HG02759 (cell line): ENCODE measurements around the gene CYP46A1.
"Not testable (repeated sequence)": the region's sequence is repeated elsewhere in the genome, so short reads cannot be mapped to it uniquely, and the experiment has no call there.

Experiments
- ATAC-seq: cut with Tn5 transposase; IDR thresholded peaks from one replicate; pipeline ENCODE4 v1.9.1; 2021; ENCODE audit warnings: mild to moderate bottlenecking, moderate library complexity; ENCODE audit not compliant: unreplicated experiment

CYP46A1 gene

GRCh38 chr14:99656171-99656570, 27.9 kb upstream of the CYP46A1 start:
- ATAC-seq: no peak

- ATAC-seq: no peak
These were observed 26.4 kb upstream of the CYP46A1 start for GRCh38 chr14:99657645-99658155.

GRCh38 chr14:99658218-99658845, 25.8 kb upstream of the CYP46A1 start:
- ATAC-seq: no peak

- no peak for ATAC-seq
These were observed 24.8 kb upstream of the CYP46A1 start for GRCh38 chr14:99659333-99659741.

GRCh38 chr14:99660006-99660566, 24.0 kb upstream of the CYP46A1 start:
- ATAC-seq: no peak

- no peak for ATAC-seq
These were observed 23.3 kb upstream of the CYP46A1 start for GRCh38 chr14:99660794-99661193.

- ATAC-seq: not testable (repeated sequence)
These were observed 22.9 kb upstream of the CYP46A1 start for GRCh38 chr14:99661206-99661605.

GRCh38 chr14:99662846-99663245, 21.3 kb upstream of the CYP46A1 start:
- no peak for ATAC-seq

- no peak for ATAC-seq
These were observed 20.6 kb upstream of the CYP46A1 start for GRCh38 chr14:99663386-99664057.

- no peak for ATAC-seq
These were observed 19.8 kb upstream of the CYP46A1 start for GRCh38 chr14:99664058-99664936.

GRCh38 chr14:99664937-99665273, 19.2 kb upstream of the CYP46A1 start:
- ATAC-seq: peak; percentile 72

GRCh38 chr14:99666533-99666932, 17.6 kb upstream of the CYP46A1 start:
- no peak for ATAC-seq

GRCh38 chr14:99667045-99667444, 17.1 kb upstream of the CYP46A1 start:
- ATAC-seq: no peak

GRCh38 chr14:99667821-99668220, 16.3 kb upstream of the CYP46A1 start:
- ATAC-seq: no peak

GRCh38 chr14:99668307-99669295, 15.5 kb upstream of the CYP46A1 start:
- no peak for ATAC-seq

- ATAC-seq: no peak
These were observed 13.5 kb upstream of the CYP46A1 start for GRCh38 chr14:99670361-99671234.

- no peak for ATAC-seq
These were observed 12.6 kb upstream of the CYP46A1 start for GRCh38 chr14:99671235-99672224.
